A549 (cell line): ENCODE results near the gene DBF4. TPM values are rescaled to one million over a fixed set of nuclear protein-coding genes. Genes with fewer than 3 reads are reported as not detected.
A peak's percentile ranks its signal among the peaks of the same experiment; 100 is the strongest.
"Not testable (repeated sequence)": the region's sequence is repeated elsewhere in the genome, so short reads cannot be mapped to it uniquely, and the experiment has no call there.

Source experiments
- ATAC-seq, 2 experiments: fragments of 200-7000 bp in 1 of 2; fragments of >200 bp in 1 of 2; cut with Nextera tagmentation in 1 of 2; cut with Tn5 transposase in 1 of 2; 3 replicates each; pipeline versions ENCODE4 v1.8.0 to v1.9.1; 2018 to 2020; ENCODE audit warnings: mild to moderate bottlenecking in 1 of 2, moderate library complexity in 1 of 2
- CTCF ChIA-PET: fragments of 300-600 bp; sonication (Branson Sonifier 250); formaldehyde crosslinking; extraction: SDS; loops from one replicate; lab custom pipeline; 2021; ENCODE audit warnings: antibody characterized with exemption, inconsistent platforms; lab: Yijun Ruan, JAX
- POLR2A ChIA-PET: fragments of 350-600 bp; formaldehyde crosslinking; extraction: SDS; loops from one replicate; lab custom pipeline; 2021; ENCODE audit warnings: antibody characterized with exemption, inconsistent platforms; lab: Yijun Ruan, JAX
- DNase-seq, 2 experiments: peaks; one replicate each; pipeline versions ENCODE4 v3.0.0 to v3.0.0-alpha.2; 2011 to 2016; ENCODE audit warnings: low read depth in 1 of 2, low spot score in 1 of 2
- FAIRE-seq: peaks from 2 replicates; lab custom pipeline; 2011; peaks lifted over from hg19 to GRCh38; lab: Jason Lieb, UNC
- H3K27ac ChIP-seq, 2 experiments: fragments of >200 bp; sonication (Bioruptor Twin); formaldehyde crosslinking; 3 replicates each; pipeline ENCODE4 v1.5.1; 2016 to 2017
- H3K4me1 ChIP-seq: fragments of >200 bp; sonication (Bioruptor Twin); formaldehyde crosslinking; 3 replicates; pipeline ENCODE4 v1.6.1; 2016
- H3K4me2 ChIP-seq: fragments of >200 bp; sonication (Bioruptor Twin); formaldehyde crosslinking; 3 replicates; pipeline ENCODE4 v1.6.1; 2016
- H3K4me3 ChIP-seq: fragments of >200 bp; sonication (Bioruptor Twin); formaldehyde crosslinking; 3 replicates; pipeline ENCODE4 v1.5.1; 2016
- H3K9me3 ChIP-seq: fragments of >200 bp; sonication (Bioruptor Twin); formaldehyde crosslinking; 3 replicates; pipeline ENCODE4 v1.6.1; 2016
- EHF ChIP-seq: fragments of 250-450 bp; sonication (Bioruptor Pico); IDR thresholded peaks from 2 replicates; pipeline ENCODE4 v1.5.0; 2020; ENCODE audit warnings: mild to moderate bottlenecking
- HDAC2 ChIP-seq: fragments of 200-600 bp; sonication (generic); IDR thresholded peaks from 2 replicates; pipeline ENCODE4 v1.6.1; 2016
- HES2 ChIP-seq: fragments of >200 bp; sonication (Bioruptor Twin); formaldehyde crosslinking; IDR thresholded peaks from 2 replicates; pipeline ENCODE4 v1.6.1; 2016
- HOXB13 ChIP-seq: fragments of 250-450 bp; sonication (Bioruptor Pico); IDR thresholded peaks from 2 replicates; pipeline ENCODE4 v1.5.0; 2020; ENCODE audit warnings: low read depth, mild to moderate bottlenecking, moderate library complexity
- HOXB5 ChIP-seq: fragments of 250-450 bp; sonication (Bioruptor Pico); IDR thresholded peaks from 2 replicates; pipeline ENCODE4 v1.5.0; 2020; ENCODE audit warnings: mild to moderate bottlenecking, moderate library complexity
- NPAS2 ChIP-seq: fragments of 250-450 bp; sonication (Bioruptor Pico); IDR thresholded peaks from 2 replicates; pipeline ENCODE4 v1.8.0; 2022; ENCODE audit warnings: mild to moderate bottlenecking, moderate library complexity, borderline replicate concordance
- PHF8 ChIP-seq: fragments of 200-600 bp; sonication (generic); IDR thresholded peaks from 2 replicates; pipeline ENCODE4 v1.6.1; 2016; ENCODE audit warnings: low read depth, mild to moderate bottlenecking, antibody characterized with exemption, moderate library complexity, borderline replicate concordance
- POLR2AphosphoS2 ChIP-seq: conservative IDR thresholded peaks from 2 replicates; pipeline ENCODE4 v1.6.1; 2012; ENCODE audit warnings: low read length, improper control_type of control experiment, inconsistent platforms
- TFCP2L1 ChIP-seq: fragments of 250-450 bp; sonication (Bioruptor Pico); IDR thresholded peaks from 2 replicates; pipeline ENCODE4 v1.5.0; 2021; ENCODE audit warnings: mild to moderate bottlenecking
- TP53 ChIP-seq: fragments of 250-450 bp; sonication (Bioruptor Pico); IDR thresholded peaks from 2 replicates; pipeline ENCODE4 v1.5.0; 2021; ENCODE audit warnings: mild to moderate bottlenecking, moderate library complexity
- WGBS: methylation state at CpG from one replicate; pipeline ENCODE4 v1.1.6; 2017; ENCODE audit errors: missing lambda C conversion rate; 5-methylcytosine and 5-hydroxymethylcytosine counted together
- polyA plus RNA-seq, 4 experiments: library from polyadenylated mRNA; depleted of rRNA in 3 of 4; stranded (reverse); fragments of >200 nt; fragmentation: RNase III in 1 of 4; extraction: RNeasy Plus Mini Kit Qiagen cat#74134 plus additional on column Dnase treatment in 1 of 4; gene quantifications; 2 replicates in 3 of 4; 3 replicates in 1 of 4; pipeline ENCODE4 v1.2.3, GENCODE V29; 2011 to 2017
- TF ChIP-seq, protein P1 (sequence below): fragments of 150-350 bp; IDR thresholded peaks from 2 replicates; pipeline ENCODE4 v1.6.1; 2014; ENCODE audit warnings: low read depth, mild to moderate bottlenecking, low read length
- TF ChIP-seq, protein P2 (sequence below): fragments of 250-450 bp; sonication (Bioruptor Pico); IDR thresholded peaks from 2 replicates; pipeline ENCODE4 v1.5.0; 2021; ENCODE audit warnings: mild to moderate bottlenecking, moderate library complexity, borderline replicate concordance
- TF ChIP-seq, protein P3 (sequence below): fragments of 450-650 bp; IDR thresholded peaks from 2 replicates; pipeline ENCODE4 v1.6.1; 2014; ENCODE audit warnings: antibody characterized with exemption

The DBF4 gene
- polyA plus RNA-seq, 2 of the 4 experiments (the other 2 are of a cell fraction), result 27.8 to 29.3 TPM

DNA sequence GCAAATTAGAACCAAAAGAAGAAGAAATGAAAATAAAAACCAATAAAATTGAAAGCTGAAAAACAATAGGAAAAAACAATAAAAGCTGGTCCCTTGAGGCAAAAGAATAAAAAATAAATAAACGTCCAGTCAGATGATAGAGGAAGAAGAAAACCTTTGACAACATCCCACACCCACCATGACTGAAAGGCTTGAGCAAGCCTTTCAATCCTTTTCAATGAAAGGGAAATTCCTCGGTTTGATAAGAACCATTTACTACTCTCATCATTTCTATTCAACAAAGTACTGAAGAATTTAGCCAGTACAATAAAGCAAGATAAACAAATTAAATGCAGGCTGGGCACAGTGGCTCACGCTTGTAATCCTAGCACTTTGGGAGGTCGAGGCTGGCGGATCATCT, 3.9 kb upstream of the DBF4 start:
- no peak overlapping the region for H3K4me3 ChIP-seq
- TF ChIP-seq PHF8, result no peak
- peaks cover 13% of the 10 kb centered on the region; the same call in 2 of the 3 replicates for H3K4me1 ChIP-seq
- DNase-seq (no peak), ATAC-seq (no peak), FAIRE-seq (no peak)
- no peak overlapping the region for H3K4me2 ChIP-seq
- no peak overlapping the region for H3K27ac ChIP-seq
- CTCF ChIA-PET, result no interaction called here
- WGBS, result 90% methylated on average over 5 of the region's 5 CpGs
- H3K9me3 ChIP-seq, result 0 out of 3 replicates have a peak, but pooled peaks cover 4% of the 10 kb centered on the region
- POLR2A ChIA-PET, result no interaction called here

GRCh38 chr7:87873328-87873727, 3.0 kb upstream of the DBF4 start:
- DNase-seq, POLR2A ChIA-PET, ATAC-seq, H3K4me2 ChIP-seq, FAIRE-seq, H3K4me3 ChIP-seq, H3K9me3 ChIP-seq, H3K27ac ChIP-seq: not testable (repeated sequence)
- CTCF ChIA-PET, result interaction anchor here (0.8 kb wide), 1 partner anchor 76 kb away, joined by 3 read pairs; no protein-coding TSS in a partner anchor
- H3K4me1 ChIP-seq, result peaks cover 17% of the 10 kb centered on the region
- WGBS, result 96% methylated on average over 10 of the region's 10 CpGs

DNA sequence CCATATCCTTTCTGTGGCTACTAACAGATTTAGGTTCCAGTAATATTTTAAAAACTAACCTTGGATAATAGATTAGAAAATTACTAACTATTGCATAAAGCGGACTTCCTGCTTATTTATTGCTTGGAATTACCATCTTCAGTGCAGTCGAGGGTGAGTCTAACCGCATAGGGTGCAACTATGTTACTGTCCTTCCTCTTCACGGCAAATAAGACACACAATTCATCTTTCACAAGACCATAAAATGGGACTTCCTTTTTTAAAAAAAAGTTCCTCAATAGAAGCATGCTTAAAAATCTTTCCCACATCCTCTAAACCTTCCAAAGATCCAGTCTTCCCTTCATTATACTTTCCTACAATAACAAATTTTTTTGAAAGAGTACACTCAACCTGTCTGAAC, 2.2 kb upstream of the DBF4 start:
- FAIRE-seq, result no peak
- DNase-seq, result no peak

DNA sequence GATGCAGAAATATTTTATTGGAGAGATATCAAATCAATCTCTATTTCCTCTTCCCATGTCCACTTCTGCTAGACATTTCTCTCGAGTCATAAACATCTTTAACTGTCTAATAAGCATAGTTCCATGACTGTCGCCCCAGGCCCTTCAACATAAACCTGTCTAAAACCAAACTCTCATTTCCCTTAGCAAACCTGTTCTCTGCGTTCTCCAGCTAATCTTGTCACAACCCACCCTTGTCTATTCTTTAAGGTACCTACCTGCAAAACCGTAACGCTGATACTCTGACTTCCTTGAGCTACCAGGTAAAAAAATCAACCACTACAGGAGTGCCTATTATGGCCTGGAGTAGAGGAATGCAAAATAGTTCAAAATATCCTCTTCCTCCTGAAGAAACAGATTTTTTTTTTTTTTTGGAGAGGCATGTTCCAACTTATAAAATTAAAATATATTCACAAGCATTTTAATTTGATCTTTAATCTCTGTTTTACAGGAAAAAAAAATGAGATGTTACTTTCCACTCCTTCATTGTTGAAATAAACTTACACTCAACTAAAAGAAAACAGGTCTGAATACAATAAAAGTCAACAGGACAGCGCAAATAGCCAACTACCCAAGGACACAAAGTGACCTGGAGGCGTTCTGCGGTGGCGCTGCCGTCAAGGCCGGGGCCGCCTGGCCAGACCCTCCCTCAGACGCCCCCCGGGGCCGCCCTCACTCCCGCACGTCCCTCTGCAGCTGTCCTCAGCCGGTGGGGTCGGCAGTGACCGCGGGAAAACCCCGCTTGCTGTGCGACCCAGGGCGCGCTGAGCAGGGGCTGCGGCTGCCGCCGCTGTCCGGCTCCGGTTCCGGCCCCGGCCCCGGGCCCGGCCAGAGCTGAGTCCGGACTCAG, 898 bp upstream of the DBF4 start:
- peak overlapping the region; percentile 92 to 93 for H3K27ac ChIP-seq

More for the DNA sequence above, 2.2 kb upstream of the DBF4 start:
- H3K9me3 ChIP-seq, result 0 out of 3 replicates have a peak, but pooled peaks cover 4% of the 10 kb centered on the region
- ChIA-PET CTCF (interaction anchor here (1.8 kb wide), 1 partner anchor 14 kb away, joined by 4 read pairs; no protein-coding TSS in a partner anchor), POLR2A (no interaction called here)
- 92% methylated on average over 4 of the region's 4 CpGs for whole genome bisulfite sequencing
- peaks cover 20% of the 10 kb centered on the region for H3K4me1 ChIP-seq
- no peak for ATAC-seq
- TF ChIP-seq HOXB13 (CRISPR knock-in tag) (no peak), HES2 (no peak), NPAS2 (no peak), EHF (CRISPR knock-in tag) (no peak), HOXB5 (no peak), TFCP2L1 (CRISPR knock-in tag) (no peak)
- TF ChIP-seq, protein P1, sequence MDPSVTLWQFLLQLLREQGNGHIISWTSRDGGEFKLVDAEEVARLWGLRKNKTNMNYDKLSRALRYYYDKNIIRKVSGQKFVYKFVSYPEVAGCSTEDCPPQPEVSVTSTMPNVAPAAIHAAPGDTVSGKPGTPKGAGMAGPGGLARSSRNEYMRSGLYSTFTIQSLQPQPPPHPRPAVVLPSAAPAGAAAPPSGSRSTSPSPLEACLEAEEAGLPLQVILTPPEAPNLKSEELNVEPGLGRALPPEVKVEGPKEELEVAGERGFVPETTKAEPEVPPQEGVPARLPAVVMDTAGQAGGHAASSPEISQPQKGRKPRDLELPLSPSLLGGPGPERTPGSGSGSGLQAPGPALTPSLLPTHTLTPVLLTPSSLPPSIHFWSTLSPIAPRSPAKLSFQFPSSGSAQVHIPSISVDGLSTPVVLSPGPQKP, result no peak
- TF ChIP-seq, protein P2, sequence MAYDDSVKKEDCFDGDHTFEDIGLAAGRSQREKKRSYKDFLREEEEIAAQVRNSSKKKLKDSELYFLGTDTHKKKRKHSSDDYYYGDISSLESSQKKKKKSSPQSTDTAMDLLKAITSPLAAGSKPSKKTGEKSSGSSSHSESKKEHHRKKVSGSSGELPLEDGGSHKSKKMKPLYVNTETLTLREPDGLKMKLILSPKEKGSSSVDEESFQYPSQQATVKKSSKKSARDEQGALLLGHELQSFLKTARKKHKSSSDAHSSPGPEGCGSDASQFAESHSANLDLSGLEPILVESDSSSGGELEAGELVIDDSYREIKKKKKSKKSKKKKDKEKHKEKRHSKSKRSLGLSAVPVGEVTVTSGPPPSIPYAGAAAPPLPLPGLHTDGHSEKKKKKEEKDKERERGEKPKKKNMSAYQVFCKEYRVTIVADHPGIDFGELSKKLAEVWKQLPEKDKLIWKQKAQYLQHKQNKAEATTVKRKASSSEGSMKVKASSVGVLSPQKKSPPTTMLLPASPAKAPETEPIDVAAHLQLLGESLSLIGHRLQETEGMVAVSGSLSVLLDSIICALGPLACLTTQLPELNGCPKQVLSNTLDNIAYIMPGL (CRISPR knock-in tag), result no peak
- TF ChIP-seq, protein P3, sequence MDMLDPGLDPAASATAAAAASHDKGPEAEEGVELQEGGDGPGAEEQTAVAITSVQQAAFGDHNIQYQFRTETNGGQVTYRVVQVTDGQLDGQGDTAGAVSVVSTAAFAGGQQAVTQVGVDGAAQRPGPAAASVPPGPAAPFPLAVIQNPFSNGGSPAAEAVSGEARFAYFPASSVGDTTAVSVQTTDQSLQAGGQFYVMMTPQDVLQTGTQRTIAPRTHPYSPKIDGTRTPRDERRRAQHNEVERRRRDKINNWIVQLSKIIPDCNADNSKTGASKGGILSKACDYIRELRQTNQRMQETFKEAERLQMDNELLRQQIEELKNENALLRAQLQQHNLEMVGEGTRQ, result no peak
- H3K4me2 ChIP-seq, result peak overlapping the region; percentile 94
- H3K27ac ChIP-seq, result no peak overlapping the region
- no peak overlapping the region for H3K4me3 ChIP-seq

More for the DNA sequence above, 898 bp upstream of the DBF4 start:
- WGBS, result 11% methylated on average over 14 of the region's 35 CpGs
- peak; percentile 41; the same call in 1 of the 2 replicates for TF ChIP-seq PHF8
- peak; percentile 51; the same call in 1 of the 2 replicates for TF ChIP-seq HDAC2
- no peak for TF ChIP-seq POLR2AphosphoS2
- TF ChIP-seq TP53 (CRISPR knock-in tag), result no peak
- Histone ChIP-seq H3K4me2 (peak overlapping the region; percentile 94), H3K9me3 (0 out of 3 replicates have a peak, but pooled peaks cover 4% of the 10 kb centered on the region), H3K4me3 (peak overlapping the region; percentile 94), H3K4me1 (peaks cover 20% of the 10 kb centered on the region)
- peak; percentile 28 to 59; a peak in 5 of 6 replicates for ATAC-seq
- FAIRE-seq, result no peak
- ChIA-PET POLR2A (interaction anchor here (0.9 to 1.2 kb wide), 2 partner anchors 59 to 723 kb away, joined by 3 read pairs; partner anchors contain the start of genes ADAM22 and DMTF1), CTCF (interaction anchor here (0.6 to 1.8 kb wide), 3 partner anchors 12 to 707 kb away, joined by 3 to 4 read pairs (median 3); no protein-coding TSS in a partner anchor)
- DNase-seq, result peak in 1 of 2 experiments; percentile 18
